ENCODE measurements around the gene ELL2. TPM values are rescaled to one million over a fixed set of nuclear protein-coding genes. Genes with fewer than 3 reads are reported as not detected.

The ELL2 gene
- total and polyA plus RNA-seq, 2 of the 13 experiments (the other 11 are each of a cell fraction or from before 2014, with no cell fraction given): 78.9 to 97.1 TPM

DNA sequence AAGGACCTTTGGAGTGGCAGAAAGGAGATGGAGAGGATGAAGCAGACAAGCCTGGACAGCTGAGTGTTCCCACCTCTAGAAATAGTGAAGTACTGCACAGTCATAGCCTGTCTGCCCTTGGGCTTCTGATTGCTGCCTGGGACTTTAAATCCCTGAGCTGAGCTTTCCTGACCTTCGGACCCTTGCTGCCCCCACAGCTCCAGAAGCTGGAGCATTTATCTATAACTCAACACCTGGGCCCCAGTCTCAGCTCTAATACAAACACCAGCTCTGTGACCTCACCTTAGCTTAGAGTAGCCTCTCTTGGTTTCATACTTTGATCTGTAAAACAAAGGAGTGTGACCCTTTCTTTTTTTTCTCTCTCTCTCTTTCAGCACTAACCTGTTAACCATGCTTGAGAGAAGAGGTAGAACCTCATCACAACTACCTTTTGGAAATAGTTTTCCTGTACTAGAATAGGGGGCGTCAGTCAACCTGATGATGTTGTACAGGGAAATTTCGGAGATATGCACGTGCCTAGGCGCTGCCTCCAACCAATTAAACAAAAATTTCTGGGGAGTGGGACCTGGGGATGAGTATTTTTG is 25.4 kb upstream of the ELL2 start (continued):
- TF ChIP-seq BRF2 (CRISPR knock-in tag; IDR thresholded peaks at IDR 0.05): peak; percentile 58; the same call in 1 of the 2 replicates
- 0 out of 2 replicates have a peak, but pooled peaks have one; percentile 84 for TF ChIP-seq ZNF691 (CRISPR knock-in tag; IDR thresholded peaks at IDR 0.05; ENCODE audit: borderline replicate concordance, low read depth)
- TF ChIP-seq, protein P1, sequence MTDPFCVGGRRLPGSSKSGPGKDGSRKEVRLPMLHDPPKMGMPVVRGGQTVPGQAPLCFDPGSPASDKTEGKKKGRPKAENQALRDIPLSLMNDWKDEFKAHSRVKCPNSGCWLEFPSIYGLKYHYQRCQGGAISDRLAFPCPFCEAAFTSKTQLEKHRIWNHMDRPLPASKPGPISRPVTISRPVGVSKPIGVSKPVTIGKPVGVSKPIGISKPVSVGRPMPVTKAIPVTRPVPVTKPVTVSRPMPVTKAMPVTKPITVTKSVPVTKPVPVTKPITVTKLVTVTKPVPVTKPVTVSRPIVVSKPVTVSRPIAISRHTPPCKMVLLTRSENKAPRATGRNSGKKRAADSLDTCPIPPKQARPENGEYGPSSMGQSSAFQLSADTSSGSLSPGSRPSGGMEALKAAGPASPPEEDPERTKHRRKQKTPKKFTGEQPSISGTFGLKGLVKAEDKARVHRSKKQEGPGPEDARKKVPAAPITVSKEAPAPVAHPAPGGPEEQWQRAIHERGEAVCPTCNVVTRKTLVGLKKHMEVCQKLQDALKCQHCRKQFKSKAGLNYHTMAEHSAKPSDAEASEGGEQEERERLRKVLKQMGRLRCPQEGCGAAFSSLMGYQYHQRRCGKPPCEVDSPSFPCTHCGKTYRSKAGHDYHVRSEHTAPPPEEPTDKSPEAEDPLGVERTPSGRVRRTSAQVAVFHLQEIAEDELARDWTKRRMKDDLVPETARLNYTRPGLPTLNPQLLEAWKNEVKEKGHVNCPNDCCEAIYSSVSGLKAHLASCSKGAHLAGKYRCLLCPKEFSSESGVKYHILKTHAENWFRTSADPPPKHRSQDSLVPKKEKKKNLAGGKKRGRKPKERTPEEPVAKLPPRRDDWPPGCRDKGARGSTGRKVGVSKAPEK (CRISPR knock-in tag; IDR thresholded peaks at IDR 0.05; ENCODE audit: borderline replicate concordance): no peak
- no peak for TF ChIP-seq TMF1 (CRISPR knock-in tag; IDR thresholded peaks at IDR 0.05; ENCODE audit: low read depth)
- TF ChIP-seq GATAD1 (CRISPR knock-in tag; IDR thresholded peaks at IDR 0.05): peak; percentile 68
- no peak for TF ChIP-seq MZF1 (CRISPR knock-in tag; IDR thresholded peaks at IDR 0.05; ENCODE audit: borderline replicate concordance)
- TF ChIP-seq POLR2AphosphoS2 (IDR thresholded peaks at IDR 0.05; ENCODE audit: low read depth, low read length): no peak
- TF ChIP-seq XRCC5 (optimal IDR thresholded peaks at IDR 0.05; ENCODE audit: low read length): peak; percentile 75
- peak; percentile 72 for TF ChIP-seq ZNF574 (CRISPR knock-in tag; IDR thresholded peaks at IDR 0.05)
- TF ChIP-seq, protein P2, sequence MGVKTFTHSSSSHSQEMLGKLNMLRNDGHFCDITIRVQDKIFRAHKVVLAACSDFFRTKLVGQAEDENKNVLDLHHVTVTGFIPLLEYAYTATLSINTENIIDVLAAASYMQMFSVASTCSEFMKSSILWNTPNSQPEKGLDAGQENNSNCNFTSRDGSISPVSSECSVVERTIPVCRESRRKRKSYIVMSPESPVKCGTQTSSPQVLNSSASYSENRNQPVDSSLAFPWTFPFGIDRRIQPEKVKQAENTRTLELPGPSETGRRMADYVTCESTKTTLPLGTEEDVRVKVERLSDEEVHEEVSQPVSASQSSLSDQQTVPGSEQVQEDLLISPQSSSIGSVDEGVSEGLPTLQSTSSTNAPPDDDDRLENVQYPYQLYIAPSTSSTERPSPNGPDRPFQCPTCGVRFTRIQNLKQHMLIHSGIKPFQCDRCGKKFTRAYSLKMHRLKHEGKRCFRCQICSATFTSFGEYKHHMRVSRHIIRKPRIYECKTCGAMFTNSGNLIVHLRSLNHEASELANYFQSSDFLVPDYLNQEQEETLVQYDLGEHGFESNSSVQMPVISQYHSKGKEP (CRISPR knock-in tag; IDR thresholded peaks at IDR 0.05): no peak
- TF ChIP-seq, protein P3, sequence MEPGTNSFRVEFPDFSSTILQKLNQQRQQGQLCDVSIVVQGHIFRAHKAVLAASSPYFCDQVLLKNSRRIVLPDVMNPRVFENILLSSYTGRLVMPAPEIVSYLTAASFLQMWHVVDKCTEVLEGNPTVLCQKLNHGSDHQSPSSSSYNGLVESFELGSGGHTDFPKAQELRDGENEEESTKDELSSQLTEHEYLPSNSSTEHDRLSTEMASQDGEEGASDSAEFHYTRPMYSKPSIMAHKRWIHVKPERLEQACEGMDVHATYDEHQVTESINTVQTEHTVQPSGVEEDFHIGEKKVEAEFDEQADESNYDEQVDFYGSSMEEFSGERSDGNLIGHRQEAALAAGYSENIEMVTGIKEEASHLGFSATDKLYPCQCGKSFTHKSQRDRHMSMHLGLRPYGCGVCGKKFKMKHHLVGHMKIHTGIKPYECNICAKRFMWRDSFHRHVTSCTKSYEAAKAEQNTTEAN (CRISPR knock-in tag; conservative IDR thresholded peaks at IDR 0.05): peak; percentile 92
- TF ChIP-seq CENPT (CRISPR knock-in tag; IDR thresholded peaks at IDR 0.05; ENCODE audit: low read depth): no peak
- TF ChIP-seq ZNF513 (CRISPR knock-in tag; conservative IDR thresholded peaks at IDR 0.05): no peak
- peak; percentile 86 for TF ChIP-seq HOXA3 (CRISPR knock-in tag; IDR thresholded peaks at IDR 0.05)
- TF ChIP-seq NONO (IDR thresholded peaks at IDR 0.05): no peak
- TF ChIP-seq NONO (CRISPR knock-in tag; conservative IDR thresholded peaks at IDR 0.05): peak; percentile 66; the same call in 1 of the 2 replicates
- TF ChIP-seq NCOA1 (CRISPR knock-in tag; IDR thresholded peaks at IDR 0.05): peak; percentile 88; the same call in 1 of the 2 replicates

All from HepG2 (cell line).